Effector CD8-positive, alpha-beta T cell (primary cell): ENCODE data around the gene RNU6-1.

Experiments used
- DNase-seq: peaks from one replicate; lab custom pipeline; 2025; lab: John Stamatoyannopoulos, UW
- total RNA-seq, 4 experiments: gene quantifications; one replicate each; lab custom pipeline; 2026; lab: John Stamatoyannopoulos, UW

The RNU6-1 gene
- 0 reads per million in 4 experiments for total RNA-seq

DNA sequence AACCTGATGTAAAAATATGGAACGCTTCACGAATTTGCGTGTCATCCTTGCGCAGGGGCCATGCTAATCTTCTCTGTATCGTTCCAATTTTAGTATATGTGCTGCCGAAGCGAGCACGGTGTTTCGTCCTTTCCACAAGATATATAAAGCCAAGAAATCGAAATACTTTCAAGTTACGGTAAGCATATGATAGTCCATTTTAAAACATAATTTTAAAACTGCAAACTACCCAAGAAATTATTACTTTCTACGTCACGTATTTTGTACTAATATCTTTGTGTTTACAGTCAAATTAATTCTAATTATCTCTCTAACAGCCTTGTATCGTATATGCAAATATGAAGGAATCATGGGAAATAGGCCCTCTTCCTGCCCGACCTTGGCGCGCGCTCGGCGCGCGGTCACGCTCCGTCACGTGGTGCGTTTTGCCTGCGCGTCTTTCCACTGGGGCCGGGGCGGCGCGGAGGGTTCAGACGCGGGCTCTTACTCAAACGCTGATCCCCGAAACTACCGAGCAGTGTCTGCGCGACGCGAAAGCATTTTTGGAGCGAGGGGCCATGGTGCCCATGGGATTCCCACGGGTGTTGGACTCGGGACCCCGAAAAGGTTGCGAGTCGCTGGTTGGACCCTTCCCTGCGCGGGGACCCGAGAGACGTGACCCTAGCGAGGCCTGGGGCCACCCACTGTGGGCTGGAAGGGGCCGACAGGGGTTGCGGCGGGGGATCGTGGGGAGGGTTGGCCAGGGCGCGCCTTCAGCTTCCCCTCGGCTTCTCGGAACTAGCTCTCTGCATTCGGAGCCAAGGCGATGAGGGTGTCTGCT is at the start of gene RNU6-1:
RNU6-1 (minus strand) TSS at position 117 of the 820 bp plus-strand sequence.
- peak; percentile 92 for DNase-seq

GRCh38 chr15:67887776-67888175 is 47.9 kb upstream of the RNU6-1 start:
- no peak for DNase-seq

DNA sequence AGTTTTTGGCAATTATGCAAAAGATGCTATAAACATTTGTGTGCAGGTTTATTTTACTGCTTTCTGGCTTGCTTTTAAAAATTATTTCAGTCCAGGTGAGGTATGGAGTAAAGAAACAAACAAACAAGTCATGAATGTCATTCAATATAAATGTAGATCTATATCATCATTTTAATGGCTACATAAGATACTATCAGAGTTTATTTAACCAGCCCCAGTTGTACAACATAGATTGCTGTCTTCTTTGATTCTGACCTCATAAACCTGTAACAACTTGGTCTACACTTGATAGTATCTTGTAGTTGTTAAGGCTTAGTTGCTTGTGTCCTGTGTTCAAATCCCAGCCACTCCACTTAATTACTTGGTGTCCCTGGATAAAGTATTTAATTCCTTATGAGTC is 46.0 kb upstream of the RNU6-1 start:
- no peak for DNase-seq

- DNase-seq, result no peak
Measured at GRCh38 chr15:67885175-67885523, 45.3 kb upstream of the RNU6-1 start.

DNA sequence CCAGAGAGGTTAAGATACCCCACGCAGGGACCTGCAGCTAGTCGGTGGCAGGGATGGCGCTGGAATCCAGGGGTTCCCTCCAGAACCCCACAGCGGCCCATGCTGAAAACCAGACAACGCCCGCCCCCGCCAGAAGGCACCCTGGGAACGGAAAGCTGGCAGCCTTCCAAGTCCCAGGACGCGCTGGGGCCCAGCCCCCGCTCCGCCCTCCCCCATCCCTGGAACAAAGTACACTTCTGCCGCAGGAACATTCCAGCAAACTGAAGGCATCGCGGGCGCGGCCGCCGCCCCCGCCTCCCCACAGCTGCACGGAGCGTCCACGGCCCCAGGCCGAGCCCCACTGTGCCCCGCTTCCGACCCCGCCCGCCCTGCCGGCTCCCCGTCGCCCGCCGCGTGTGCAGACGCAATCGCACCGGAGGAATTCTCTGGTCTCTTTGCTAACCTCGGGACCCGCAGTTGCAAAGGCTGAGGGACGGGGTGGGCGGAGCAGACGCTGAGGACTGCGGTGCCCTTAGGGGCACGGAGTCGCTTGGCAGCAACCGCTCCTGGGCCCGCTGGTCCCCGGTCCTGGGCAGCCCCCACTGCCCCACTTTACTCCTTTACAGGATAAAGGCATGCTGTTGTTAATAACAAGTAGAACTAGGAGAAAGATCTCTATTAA is 44.8 kb upstream of the RNU6-1 start:
- DNase-seq, result peak; percentile 22

DNA sequence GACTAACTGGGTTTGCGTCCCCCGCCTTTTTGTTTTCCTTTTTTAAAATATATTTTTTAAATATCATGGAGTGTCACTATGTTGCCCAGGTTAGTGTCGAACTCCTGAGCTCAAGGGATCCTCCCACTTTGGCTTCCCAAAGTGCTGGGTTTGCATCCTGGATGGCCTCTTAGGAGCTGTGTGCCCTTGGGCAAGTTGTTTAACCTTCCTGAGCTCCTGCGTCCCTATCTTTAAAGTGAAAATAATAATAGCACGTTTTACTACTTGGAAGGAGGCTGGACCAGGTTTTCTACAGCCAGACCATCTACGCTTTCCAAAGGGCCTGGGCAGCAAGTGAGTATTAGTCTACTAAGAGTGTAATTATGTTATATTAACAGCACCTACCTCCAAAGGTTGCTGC is 44.2 kb upstream of the RNU6-1 start:
- DNase-seq, result no peak

GRCh38 chr15:67883234-67883773 is 43.5 kb upstream of the RNU6-1 start:
- no peak for DNase-seq

DNA sequence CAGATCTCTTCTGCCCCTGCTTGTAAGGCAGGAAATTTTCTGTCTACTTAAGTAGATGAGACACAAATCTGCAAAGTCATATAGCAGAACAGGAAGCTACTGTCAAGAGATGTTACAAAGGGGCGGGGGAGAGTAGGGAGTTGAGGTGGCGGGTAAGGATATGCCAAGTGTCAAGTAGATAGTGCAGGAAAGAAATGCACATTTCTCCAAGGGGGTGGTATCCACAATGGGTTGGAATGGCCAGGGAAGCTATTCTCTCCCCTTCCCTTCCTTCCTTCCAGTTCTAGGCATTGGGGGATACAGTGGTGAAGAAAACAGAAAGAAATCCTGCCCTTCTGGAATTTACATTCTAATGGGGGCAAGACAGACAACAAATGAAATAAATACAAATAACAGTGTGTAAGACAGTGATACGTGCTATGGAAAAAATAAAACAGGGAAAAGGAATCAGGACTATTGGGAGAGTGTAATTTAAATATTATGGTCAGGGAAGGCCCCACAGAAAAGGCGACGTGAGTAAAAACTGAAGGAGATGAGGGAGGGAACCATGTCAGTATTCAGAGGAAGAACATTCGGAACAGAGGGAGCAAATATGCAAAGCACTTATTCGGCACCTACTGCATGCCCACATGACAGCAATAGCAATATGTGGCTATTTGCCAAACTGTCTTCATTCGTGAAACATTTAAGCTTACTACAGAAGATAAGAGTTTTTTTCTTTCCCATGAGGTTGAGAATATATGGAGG is 42.8 kb upstream of the RNU6-1 start:
- no peak for DNase-seq

DNA sequence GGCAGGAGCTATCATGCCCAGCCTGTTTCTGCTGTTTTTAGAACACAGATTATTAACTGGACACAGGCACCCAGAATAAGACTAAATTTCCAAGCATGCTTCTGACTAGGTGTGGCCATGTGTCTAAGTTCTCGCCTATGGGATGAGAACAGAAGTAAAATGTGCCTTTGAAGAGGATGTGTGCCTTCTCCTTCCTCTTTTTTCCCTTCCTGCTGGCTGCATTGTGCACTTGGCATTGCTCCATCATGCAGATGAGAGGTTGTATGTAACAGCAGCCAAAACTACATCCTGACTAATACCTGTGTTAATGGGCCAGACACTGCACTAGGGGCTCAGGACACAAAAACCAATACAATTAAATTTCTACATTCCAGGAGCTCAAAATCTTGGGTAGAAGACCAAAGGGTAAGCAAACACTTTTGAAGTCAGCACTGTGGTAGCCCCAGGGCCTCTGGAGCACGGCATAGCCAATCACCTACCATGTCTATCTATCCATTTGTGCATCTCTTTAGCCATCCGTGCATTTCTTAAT is 40.9 kb upstream of the RNU6-1 start:
- DNase-seq, result no peak

- DNase-seq, result no peak
Measured at GRCh38 chr15:67879440-67880129, 39.7 kb upstream of the RNU6-1 start.

- no peak for DNase-seq
Measured at GRCh38 chr15:67878712-67879206, 38.9 kb upstream of the RNU6-1 start.

DNA sequence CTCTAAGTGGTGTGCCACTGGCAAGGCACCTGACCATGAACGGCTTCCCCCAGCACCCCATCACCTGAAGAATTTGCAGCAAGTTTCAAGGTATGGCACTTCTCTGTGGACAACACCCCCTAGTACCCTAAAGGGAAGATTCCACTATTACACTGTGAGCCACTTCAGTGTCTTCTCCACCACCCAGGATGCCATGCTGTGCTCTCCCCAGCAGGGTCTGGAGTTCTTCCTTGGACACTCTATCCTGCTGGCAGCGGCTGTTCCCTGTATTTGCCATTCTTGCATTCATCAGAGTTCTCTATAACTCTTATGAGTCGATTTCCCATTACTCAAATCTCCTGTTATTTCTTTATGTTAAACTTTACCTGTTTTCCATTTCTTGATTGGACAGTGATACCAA is 33.9 kb upstream of the RNU6-1 start:
- no peak for DNase-seq

- DNase-seq, result no peak
Measured at GRCh38 chr15:67870868-67871408, 31.1 kb upstream of the RNU6-1 start.

DNA sequence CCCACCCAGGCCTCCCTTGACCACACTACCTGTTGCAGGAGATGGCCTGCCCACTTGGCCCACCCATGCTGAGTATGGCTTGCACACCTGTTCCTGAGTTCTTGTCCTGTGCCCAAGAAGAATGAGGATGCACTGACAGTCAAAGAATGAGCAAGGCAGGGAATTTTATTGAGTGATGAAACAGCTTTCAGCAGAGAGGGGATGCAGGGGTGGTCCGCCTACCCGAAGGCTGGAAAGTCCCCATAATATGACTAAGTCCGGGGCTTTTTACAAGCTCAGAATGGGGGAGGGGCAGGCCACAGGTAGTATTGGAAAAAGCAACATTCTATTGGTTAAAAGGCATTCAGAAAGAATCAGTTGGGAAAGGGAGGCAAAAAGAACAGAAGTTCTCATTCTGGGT is 29.9 kb upstream of the RNU6-1 start:
- no peak for DNase-seq

DNA sequence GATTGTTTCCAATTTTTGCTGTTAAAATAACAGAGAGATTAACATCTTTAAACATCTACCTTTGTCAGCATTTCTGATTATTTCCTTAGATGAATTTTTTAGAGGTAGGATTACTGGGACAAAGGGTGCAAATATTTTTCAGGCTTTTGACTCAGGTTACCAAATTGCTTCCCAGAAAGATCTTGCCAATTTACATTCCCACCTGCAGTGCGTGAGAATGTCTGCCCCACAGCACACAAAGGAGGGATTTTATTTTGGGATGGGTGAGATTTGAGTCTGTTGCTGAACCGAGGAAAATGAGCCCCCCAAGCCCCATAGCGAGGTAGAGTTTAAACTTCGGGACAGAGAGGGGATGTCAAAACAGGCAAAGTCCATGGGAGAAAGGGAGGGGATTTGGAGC is 25.9 kb upstream of the RNU6-1 start:
- DNase-seq, result no peak

DNA sequence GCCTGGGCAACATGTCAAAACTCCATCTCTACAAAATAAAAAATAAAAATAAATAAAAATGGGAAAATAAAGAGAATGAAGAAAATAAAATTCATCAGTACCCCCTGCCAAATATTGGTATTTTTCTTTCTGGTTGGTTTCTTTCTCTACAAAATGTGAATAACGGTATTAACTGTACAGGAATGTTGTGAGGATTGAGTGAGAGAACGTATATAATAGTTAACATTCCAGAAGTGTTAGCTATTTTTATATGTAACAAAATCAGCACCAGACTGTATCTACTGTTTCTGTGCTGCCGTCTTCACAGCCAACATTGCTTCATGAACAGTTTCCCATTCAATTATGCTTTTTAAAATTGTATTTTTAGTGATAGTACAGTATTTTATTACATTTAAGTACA is 25.5 kb upstream of the RNU6-1 start:
- DNase-seq, result no peak

- peak; percentile 33 for DNase-seq
Measured at GRCh38 chr15:67863442-67863987, 23.7 kb upstream of the RNU6-1 start.

DNA sequence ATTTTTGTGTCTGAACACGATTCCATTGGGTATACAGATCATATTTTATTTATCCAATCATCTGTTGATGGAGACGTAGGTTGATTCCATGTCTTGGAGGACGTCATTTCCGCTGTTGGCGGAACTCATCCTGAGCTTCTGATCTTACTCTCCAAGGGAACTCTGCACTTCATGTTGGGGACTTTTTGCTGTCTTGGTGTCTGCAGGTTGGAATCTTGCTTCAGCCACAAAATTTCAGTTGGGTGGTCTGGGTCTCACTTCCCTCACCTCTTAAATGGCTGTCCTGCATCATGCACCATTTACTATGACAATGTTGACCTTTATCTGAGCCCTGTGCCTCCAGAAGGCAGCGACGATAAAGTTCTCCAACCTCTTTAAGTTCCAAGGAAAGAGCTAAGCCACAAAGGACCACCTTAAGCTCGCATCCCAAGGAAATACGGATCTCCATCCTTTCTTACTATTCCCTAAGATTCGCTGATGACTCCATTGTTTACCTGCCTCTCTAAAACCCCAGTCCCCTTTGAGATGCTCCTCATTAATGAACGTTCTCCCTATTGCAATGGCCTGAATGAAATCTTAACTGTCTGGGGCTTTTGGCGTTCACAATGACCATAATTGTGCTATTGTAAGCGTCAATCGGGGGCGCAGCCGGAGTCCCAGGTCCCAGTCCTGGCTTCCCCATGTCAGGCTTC is 23.1 kb upstream of the RNU6-1 start:
- no peak for DNase-seq

- DNase-seq, result no peak
Measured at GRCh38 chr15:67861983-67862382, 22.1 kb upstream of the RNU6-1 start.

DNA sequence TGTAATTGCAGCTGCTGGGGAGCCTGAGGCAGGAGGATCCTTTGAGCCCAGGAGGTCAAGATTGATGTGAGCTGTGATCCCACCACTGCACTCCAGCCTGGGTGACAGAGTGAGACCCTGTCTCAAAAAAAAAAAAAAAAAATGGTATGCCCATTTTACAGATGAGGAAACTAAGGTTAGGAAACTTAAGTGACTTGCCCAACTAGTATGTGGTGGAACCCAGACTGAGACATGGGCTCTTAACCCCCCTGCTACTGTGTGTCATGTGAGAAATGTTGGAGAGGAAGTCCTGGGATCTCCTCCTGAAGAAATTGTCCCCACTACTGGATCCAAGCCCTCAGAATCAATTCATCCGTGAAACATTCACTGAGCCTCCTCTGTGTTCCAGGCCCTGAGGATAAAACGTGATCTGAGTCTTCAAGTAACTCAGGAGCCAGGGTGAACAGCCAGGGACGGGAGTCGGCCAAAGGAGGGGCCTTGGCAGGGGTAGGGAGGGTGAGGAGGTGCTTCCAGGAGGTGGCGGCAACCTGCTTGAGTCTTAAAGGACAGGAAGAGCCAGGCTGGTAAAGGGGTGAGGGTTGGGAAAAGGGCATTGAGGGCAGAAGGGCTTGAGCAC is 19.6 kb upstream of the RNU6-1 start:
- DNase-seq, result no peak
